Activated naive CD4-positive, alpha-beta T cell treated with anti-CD3 and anti-CD28 coated beads, Interleukin-2, amount 10 ng/mL, durations not matched to agents 7 days and 5 days (primary cell): Measurements from ENCODE around the gene MSX1.

Source experiments
- CTCF ChIA-PET: fragments of 350-600 bp; sonication (Branson Sonifier 250); formaldehyde crosslinking; loops from one replicate; lab custom pipeline; 2021; ENCODE audit warnings: antibody characterized with exemption; lab: Charles Lee
- DNase-seq: peaks from one replicate; pipeline ENCODE4 v3.0.0-alpha.2; 2020
- H3K27ac Mint-ChIP-seq: one replicate; pipeline ENCODE4 v1.8.0; 2021; ENCODE audit warnings: mild to moderate bottlenecking, moderate library complexity, mixed read lengths
- H3K27me3 Mint-ChIP-seq: one replicate; pipeline ENCODE4 v1.8.0; 2021; ENCODE audit warnings: mild to moderate bottlenecking, mixed read lengths
- H3K36me3 Mint-ChIP-seq: one replicate; pipeline ENCODE4 v1.8.0; 2021; ENCODE audit warnings: mixed read lengths
- H3K4me1 Mint-ChIP-seq: one replicate; pipeline ENCODE4 v1.8.0; 2021; ENCODE audit warnings: mixed read lengths
- H3K4me3 Mint-ChIP-seq: one replicate; pipeline ENCODE4 v1.8.0; 2021; ENCODE audit warnings: mild to moderate bottlenecking, moderate library complexity, mixed read lengths
- H3K9me3 Mint-ChIP-seq: one replicate; pipeline ENCODE4 v1.8.0; 2021; ENCODE audit warnings: mixed read lengths

Gene MSX1

GRCh38 chr4:4875611-4876010 lies 16.1 kb downstream of the MSX1 start:
- H3K27ac Mint-ChIP-seq: no peak overlapping the region
- H3K36me3 Mint-ChIP-seq: no peaks in the 10 kb centered on the region
- no peaks in the 10 kb centered on the region for H3K9me3 Mint-ChIP-seq
- H3K4me3 Mint-ChIP-seq: no peak overlapping the region
- peaks cover 6% of the 10 kb centered on the region for H3K27me3 Mint-ChIP-seq
- H3K4me1 Mint-ChIP-seq: no peaks in the 10 kb centered on the region
- CTCF ChIA-PET: no interaction called here
- no peak for DNase-seq

- Mint-ChIP-seq H3K27me3 (peaks cover 6% of the 10 kb centered on the region), H3K9me3 (no peaks in the 10 kb centered on the region), H3K4me3 (no peak overlapping the region), H3K27ac (no peak overlapping the region), H3K36me3 (no peaks in the 10 kb centered on the region), H3K4me1 (no peaks in the 10 kb centered on the region)
- DNase-seq: no peak
- CTCF ChIA-PET: no interaction called here
Measured at GRCh38 chr4:4876945-4877661, 17.6 kb downstream of the MSX1 start.

GRCh38 chr4:4880492-4880891 lies 21.0 kb downstream of the MSX1 start:
- no peak overlapping the region for H3K27ac Mint-ChIP-seq
- no peaks in the 10 kb centered on the region for H3K36me3 Mint-ChIP-seq
- DNase-seq: no peak
- CTCF ChIA-PET: no interaction called here
- peaks cover 11% of the 10 kb centered on the region for H3K27me3 Mint-ChIP-seq
- H3K9me3 Mint-ChIP-seq: no peaks in the 10 kb centered on the region
- no peaks in the 10 kb centered on the region for H3K4me1 Mint-ChIP-seq
- no peak overlapping the region for H3K4me3 Mint-ChIP-seq

GRCh38 chr4:4881432-4881831 lies 22.0 kb downstream of the MSX1 start:
- no peaks in the 10 kb centered on the region for H3K9me3 Mint-ChIP-seq
- no peak for DNase-seq
- CTCF ChIA-PET: no interaction called here
- peaks cover 11% of the 10 kb centered on the region for H3K27me3 Mint-ChIP-seq
- H3K27ac Mint-ChIP-seq: no peak overlapping the region
- no peaks in the 10 kb centered on the region for H3K36me3 Mint-ChIP-seq
- H3K4me1 Mint-ChIP-seq: no peaks in the 10 kb centered on the region
- H3K4me3 Mint-ChIP-seq: no peak overlapping the region

GRCh38 chr4:4884611-4885010 lies 25.1 kb downstream of the MSX1 start:
- Mint-ChIP-seq H3K36me3 (no peaks in the 10 kb centered on the region), H3K9me3 (no peaks in the 10 kb centered on the region), H3K27me3 (peaks cover 5% of the 10 kb centered on the region), H3K4me1 (no peaks in the 10 kb centered on the region), H3K27ac (no peak overlapping the region), H3K4me3 (no peak overlapping the region)
- CTCF ChIA-PET: no interaction called here
- no peak for DNase-seq

DNA sequence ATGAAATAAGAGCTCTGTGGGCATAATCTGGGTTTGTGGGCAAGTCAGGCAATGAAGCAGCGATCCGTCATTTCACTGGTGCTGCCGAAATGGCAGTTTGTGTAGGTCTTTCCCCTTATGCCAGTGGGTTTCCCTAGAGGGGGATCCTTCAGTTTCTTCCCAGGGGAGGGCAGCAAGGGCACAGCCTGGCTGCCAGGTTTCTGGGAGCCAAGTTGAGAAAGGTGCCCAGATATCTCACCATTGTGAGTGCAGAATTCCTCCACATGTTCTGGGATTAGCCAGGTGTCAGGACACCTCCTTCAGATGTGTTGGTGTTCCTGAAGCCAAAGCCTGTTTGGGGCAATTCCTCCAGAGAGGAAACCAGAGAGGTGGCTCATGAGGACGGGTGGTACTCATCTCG lies 28.0 kb downstream of the MSX1 start:
- no peak overlapping the region for H3K4me3 Mint-ChIP-seq
- H3K27ac Mint-ChIP-seq: no peak overlapping the region

GRCh38 chr4:4888695-4889094 lies 29.2 kb downstream of the MSX1 start:
- Mint-ChIP-seq H3K36me3 (no peaks in the 10 kb centered on the region), H3K4me1 (no peaks in the 10 kb centered on the region), H3K4me3 (no peak overlapping the region), H3K9me3 (no peaks in the 10 kb centered on the region), H3K27ac (no peak overlapping the region), H3K27me3 (no peaks in the 10 kb centered on the region)
- CTCF ChIA-PET: no interaction called here
- DNase-seq: no peak

More for the DNA sequence above, 28.0 kb downstream of the MSX1 start:
- peaks cover 5% of the 10 kb centered on the region for H3K27me3 Mint-ChIP-seq
- DNase-seq: no peak
- H3K36me3 Mint-ChIP-seq: no peaks in the 10 kb centered on the region
- no peaks in the 10 kb centered on the region for H3K9me3 Mint-ChIP-seq
- CTCF ChIA-PET: no interaction called here
- H3K4me1 Mint-ChIP-seq: no peaks in the 10 kb centered on the region

DNA sequence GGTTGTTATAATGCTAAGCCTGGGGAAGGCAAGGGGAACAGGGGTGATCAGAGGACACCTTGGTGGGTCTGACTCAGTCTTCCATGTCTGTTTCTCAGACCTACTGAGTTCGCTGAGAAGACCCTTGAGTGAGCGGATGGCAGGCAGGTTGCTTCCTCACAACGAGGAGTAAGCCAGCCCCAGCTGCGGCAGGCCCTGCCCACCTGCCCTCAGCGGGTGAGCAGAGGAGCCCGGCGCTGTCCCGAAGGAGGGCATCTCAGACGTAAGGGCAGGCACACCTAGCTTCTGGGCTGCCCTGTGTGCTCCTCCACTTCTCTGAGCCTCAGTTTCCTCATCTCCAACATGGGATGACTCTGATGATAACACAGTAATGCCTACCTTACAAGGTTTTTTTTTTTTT lies 30.3 kb downstream of the MSX1 start:
- no peak for DNase-seq
- Mint-ChIP-seq H3K4me3 (no peak overlapping the region), H3K9me3 (no peaks in the 10 kb centered on the region), H3K4me1 (no peaks in the 10 kb centered on the region), H3K27me3 (no peaks in the 10 kb centered on the region), H3K36me3 (no peaks in the 10 kb centered on the region), H3K27ac (no peak overlapping the region)
- CTCF ChIA-PET: no interaction called here

DNA sequence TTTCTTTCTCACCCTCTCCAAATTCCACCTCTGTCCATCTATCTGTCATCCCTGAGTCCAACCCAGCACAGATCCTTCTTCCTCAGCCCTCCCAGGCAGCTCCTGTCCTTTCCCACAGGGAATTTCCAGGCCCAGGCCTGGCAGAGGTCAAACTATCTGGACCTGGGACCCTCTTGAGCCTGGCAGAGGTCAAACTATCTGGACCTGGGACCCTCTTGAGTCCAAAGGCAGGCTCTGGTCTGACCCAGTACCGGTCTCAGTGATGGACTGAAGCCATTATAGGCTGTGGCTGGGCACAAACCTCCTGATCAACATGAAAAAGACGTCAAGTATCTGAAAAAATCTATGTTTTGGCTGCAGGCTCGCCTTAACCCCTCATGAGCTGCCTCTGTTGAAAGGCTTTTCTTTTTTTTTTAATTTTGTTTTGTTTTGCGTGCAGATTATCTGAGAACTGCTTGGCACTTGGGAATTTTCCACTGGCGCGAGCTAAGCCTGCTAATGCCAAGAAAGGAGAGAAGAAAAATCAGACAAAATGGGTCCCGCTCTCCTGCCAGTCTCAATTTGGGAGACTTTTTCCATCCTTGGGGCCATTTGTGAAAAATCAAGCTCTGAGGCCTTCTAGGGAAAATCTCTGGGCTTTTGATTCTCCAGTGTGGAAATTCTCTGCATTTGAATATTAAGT lies 31.2 kb downstream of the MSX1 start:
- CTCF ChIA-PET: no interaction called here
- H3K27me3 Mint-ChIP-seq: no peaks in the 10 kb centered on the region
- H3K4me1 Mint-ChIP-seq: no peaks in the 10 kb centered on the region

DNA sequence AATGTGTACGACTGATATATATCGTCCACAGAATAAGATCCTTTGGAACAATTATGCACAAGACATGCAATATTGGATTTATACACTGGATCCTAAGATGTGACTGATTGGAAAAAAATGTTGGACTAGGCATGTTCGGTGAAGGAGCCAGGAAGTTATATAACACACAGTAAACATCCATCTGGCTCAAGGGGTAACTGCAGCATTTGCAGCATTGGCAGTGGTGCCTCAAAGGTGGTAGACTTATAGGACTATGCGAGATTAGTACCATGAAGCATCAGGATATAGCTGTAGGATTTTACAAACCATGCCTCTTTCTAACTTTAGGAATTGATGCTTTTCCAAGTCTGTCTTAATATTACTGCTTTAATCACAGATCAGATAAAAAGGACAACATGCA lies 34.3 kb downstream of the MSX1 start:
- no peak for DNase-seq
- Mint-ChIP-seq H3K27ac (no peak overlapping the region), H3K4me1 (no peaks in the 10 kb centered on the region), H3K4me3 (no peak overlapping the region), H3K36me3 (no peaks in the 10 kb centered on the region), H3K9me3 (no peaks in the 10 kb centered on the region), H3K27me3 (no peaks in the 10 kb centered on the region)
- CTCF ChIA-PET: no interaction called here

More for the DNA sequence above, 31.2 kb downstream of the MSX1 start:
- DNase-seq: no peak
- Mint-ChIP-seq H3K9me3 (no peaks in the 10 kb centered on the region), H3K4me3 (no peak overlapping the region), H3K36me3 (no peaks in the 10 kb centered on the region), H3K27ac (no peak overlapping the region)

- Mint-ChIP-seq H3K27me3 (no peaks in the 10 kb centered on the region), H3K36me3 (no peaks in the 10 kb centered on the region), H3K9me3 (no peaks in the 10 kb centered on the region), H3K4me1 (no peaks in the 10 kb centered on the region), H3K27ac (no peak overlapping the region), H3K4me3 (no peak overlapping the region)
- CTCF ChIA-PET: no interaction called here
- DNase-seq: no peak
Measured at GRCh38 chr4:4899202-4899925, 39.9 kb downstream of the MSX1 start.

DNA sequence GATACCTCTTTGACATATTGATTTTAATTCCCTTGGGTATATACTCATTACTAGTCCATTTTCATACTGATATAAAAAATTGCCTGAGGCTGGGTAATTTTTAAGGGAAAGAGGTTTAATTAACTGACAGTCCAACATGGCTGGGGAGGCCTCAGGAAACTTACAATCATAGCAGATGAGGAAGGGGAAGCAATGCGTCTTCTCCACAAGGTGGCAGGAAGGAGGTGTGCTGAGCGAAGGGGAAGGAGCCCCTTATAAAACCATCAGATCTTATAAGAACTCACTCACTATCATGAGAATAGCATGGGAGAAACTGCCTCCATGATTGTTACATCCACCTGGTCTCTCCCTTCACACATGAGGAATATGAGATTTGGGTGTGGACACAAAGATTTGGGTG lies 42.4 kb downstream of the MSX1 start:
- no peaks in the 10 kb centered on the region for H3K36me3 Mint-ChIP-seq

DNA sequence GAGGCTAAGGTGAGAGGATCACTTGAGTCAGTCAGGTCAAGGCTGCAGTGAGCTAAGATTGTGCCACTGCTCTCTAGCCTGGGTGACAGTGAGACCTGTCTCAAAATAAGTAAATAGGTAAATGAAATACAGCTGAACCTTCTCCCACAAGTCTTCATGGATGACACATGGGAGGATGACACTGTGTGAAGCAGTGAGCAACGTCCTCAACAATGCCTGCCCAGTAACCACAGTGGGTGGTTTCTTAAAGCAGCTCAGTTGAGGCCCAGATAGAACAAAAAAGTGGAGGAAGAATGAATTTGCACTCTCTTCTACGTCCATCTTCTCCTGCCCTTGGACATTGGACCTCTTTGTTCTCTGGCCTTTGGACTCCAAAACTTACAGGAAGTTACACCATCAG lies 52.7 kb downstream of the MSX1 start:
- H3K9me3 Mint-ChIP-seq: no peaks in the 10 kb centered on the region
- no peak for DNase-seq
- no peak overlapping the region for H3K27ac Mint-ChIP-seq
- H3K36me3 Mint-ChIP-seq: no peaks in the 10 kb centered on the region
- no peaks in the 10 kb centered on the region for H3K4me1 Mint-ChIP-seq
- H3K4me3 Mint-ChIP-seq: no peak overlapping the region
- no peaks in the 10 kb centered on the region for H3K27me3 Mint-ChIP-seq
- CTCF ChIA-PET: no interaction called here

More for the DNA sequence above, 42.4 kb downstream of the MSX1 start:
- H3K9me3 Mint-ChIP-seq: no peaks in the 10 kb centered on the region
- CTCF ChIA-PET: no interaction called here
- no peak overlapping the region for H3K27ac Mint-ChIP-seq
- no peak for DNase-seq
- H3K4me3 Mint-ChIP-seq: no peak overlapping the region
- H3K27me3 Mint-ChIP-seq: no peaks in the 10 kb centered on the region
- no peaks in the 10 kb centered on the region for H3K4me1 Mint-ChIP-seq

DNA sequence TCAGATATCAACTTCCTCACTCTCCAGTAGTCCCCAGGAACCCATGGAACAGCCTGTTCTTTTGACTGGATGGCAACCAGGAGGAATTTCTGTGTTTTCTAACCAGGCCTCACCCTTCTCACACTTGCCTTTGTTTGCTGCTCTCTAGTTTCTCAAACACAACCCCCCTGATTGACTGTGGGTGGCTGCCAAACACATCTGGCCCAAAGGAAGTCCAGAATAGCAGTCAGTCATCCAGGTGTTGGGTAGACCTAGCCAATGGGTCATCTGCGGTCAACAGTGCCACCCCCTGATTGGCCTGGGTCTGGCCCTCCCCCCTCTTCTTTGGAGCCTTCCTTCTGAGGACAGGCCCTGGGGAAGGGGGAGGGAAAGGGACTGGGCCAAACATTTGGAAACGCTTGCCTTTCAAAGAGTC lies 53.7 kb downstream of the MSX1 start:
- CTCF ChIA-PET: no interaction called here
- peaks cover 2% of the 10 kb centered on the region for H3K9me3 Mint-ChIP-seq
- no peak overlapping the region for H3K4me3 Mint-ChIP-seq
- DNase-seq: no peak
- no peaks in the 10 kb centered on the region for H3K36me3 Mint-ChIP-seq
- H3K4me1 Mint-ChIP-seq: no peaks in the 10 kb centered on the region
- no peaks in the 10 kb centered on the region for H3K27me3 Mint-ChIP-seq
- H3K27ac Mint-ChIP-seq: no peak overlapping the region
